Dedifferentiated amniotic fluid mesenchymal stem cell (primary cell): ENCODE measurements around the gene GIGYF2.
A peak's percentile ranks its signal among the peaks of the same experiment; 100 is the strongest.
"Not testable (repeated sequence)": the region's sequence is repeated elsewhere in the genome, so short reads cannot be mapped to it uniquely, and the experiment has no call there.

Experiments
- DNase-seq: peaks from one replicate; pipeline ENCODE4 v3.0.0-alpha.2; 2016; ENCODE audit errors: extremely low spot score

GIGYF2 gene

GRCh38 chr2:232815569-232815968 lies 118.4 kb downstream of the GIGYF2 start:
- DNase-seq = no peak

GRCh38 chr2:232816657-232817056 lies 119.5 kb downstream of the GIGYF2 start:
- no peak for DNase-seq

GRCh38 chr2:232817756-232818155 lies 120.6 kb downstream of the GIGYF2 start:
- no peak for DNase-seq

GRCh38 chr2:232829988-232830387 lies 132.9 kb downstream of the GIGYF2 start:
- DNase-seq = no peak

- no peak for DNase-seq
Observed at GRCh38 chr2:232831496-232831895, 134.4 kb downstream of the GIGYF2 start.

- DNase-seq = no peak
Observed at GRCh38 chr2:232833830-232834229, 136.7 kb downstream of the GIGYF2 start.

- DNase-seq = no peak
Observed at GRCh38 chr2:232835687-232836208, 138.6 kb downstream of the GIGYF2 start.

- DNase-seq = no peak
Observed at GRCh38 chr2:232836934-232837333, 139.8 kb downstream of the GIGYF2 start.

- DNase-seq = no peak
Observed at GRCh38 chr2:232838406-232838874, 141.3 kb downstream of the GIGYF2 start.

- DNase-seq = no peak
Observed at GRCh38 chr2:232839411-232840079, 142.4 kb downstream of the GIGYF2 start.

GRCh38 chr2:232842689-232843088 lies 145.6 kb downstream of the GIGYF2 start:
- no peak for DNase-seq

GRCh38 chr2:232843834-232844233 lies 146.7 kb downstream of the GIGYF2 start:
- no peak for DNase-seq

- DNase-seq = no peak
Observed at GRCh38 chr2:232846055-232846454, 148.9 kb downstream of the GIGYF2 start.

- DNase-seq = no peak
Observed at GRCh38 chr2:232850039-232850438, 152.9 kb downstream of the GIGYF2 start.

- DNase-seq = not testable (repeated sequence)
Observed at GRCh38 chr2:232852081-232852480, 154.9 kb downstream of the GIGYF2 start.

- DNase-seq = no peak
Observed at GRCh38 chr2:232852676-232853075, 155.5 kb downstream of the GIGYF2 start.

GRCh38 chr2:232854082-232854481 lies 157.0 kb downstream of the GIGYF2 start:
- peak; percentile 56 for DNase-seq

GRCh38 chr2:232857158-232857563 lies 160.0 kb downstream of the GIGYF2 start:
- DNase-seq = peak; percentile 67

- no peak for DNase-seq
Observed at GRCh38 chr2:232859385-232859916, 162.3 kb downstream of the GIGYF2 start.

GRCh38 chr2:232860593-232861241 lies 163.6 kb downstream of the GIGYF2 start:
- no peak for DNase-seq

GRCh38 chr2:232861353-232861752 lies 164.2 kb downstream of the GIGYF2 start:
- DNase-seq = no peak

GRCh38 chr2:232863996-232864395 lies 166.9 kb downstream of the GIGYF2 start:
- DNase-seq = no peak

GRCh38 chr2:232865165-232865564 lies 168.0 kb downstream of the GIGYF2 start:
- DNase-seq = no peak
